HepG2 (cell line): Measurements from ENCODE around the gene MUC15. TPM values are rescaled to one million over a fixed set of nuclear protein-coding genes. Genes with fewer than 3 reads are reported as not detected.
"Not testable (repeated sequence)": the region's sequence is repeated elsewhere in the genome, so short reads cannot be mapped to it uniquely, and the experiment has no call there.

Experiments used
- ATAC-seq: fragments of 200-7000 bp; cut with Tn5 transposase; 3 replicates; pipeline ENCODE4 v1.9.1; 2020; ENCODE audit warnings: mild to moderate bottlenecking, moderate library complexity
- BruUV-seq: library from RNA; stranded (reverse); fragments of 400-500 nt; replicated peaks from 2 replicates; lab custom pipeline; 2021; lab: Mats Ljungman, UMichigan
- CTCF ChIA-PET: fragments of 300-600 bp; formaldehyde crosslinking; extraction: SDS; loops from one replicate; lab custom pipeline; 2021; ENCODE audit warnings: low total read pairs, inconsistent platforms, low intra/inter-chr PET ratio; lab: Yijun Ruan, JAX
- POLR2A ChIA-PET: fragments of 350-600 bp; sonication (Branson Sonifier 250); formaldehyde crosslinking; loops from one replicate; lab custom pipeline; 2020; ENCODE audit warnings: antibody characterized with exemption, inconsistent platforms; lab: Yijun Ruan, JAX
- DNase-seq: peaks from one replicate; pipeline ENCODE4 v3.0.0-alpha.2; 2015; ENCODE audit warnings: low spot score
- FAIRE-seq: peaks from 3 replicates; lab custom pipeline; 2011; peaks lifted over from hg19 to GRCh38; lab: Jason Lieb, UNC
- H2AFZ ChIP-seq: one replicate; pipeline ENCODE4 v1.6.1; 2011; ENCODE audit warnings: low read length, inconsistent platforms
- H3K27ac ChIP-seq: fragments of 300-600 bp; 3 replicates; pipeline ENCODE4 v1.8.0; 2011; ENCODE audit warnings: mixed run types, mild to moderate bottlenecking, mixed read lengths, low read length, inconsistent platforms; ENCODE audit not compliant: insufficient read depth; ENCODE audit errors: extremely low read length
- H3K27me3 ChIP-seq, 2 experiments: fragments of 200-600 bp in 1 of 2; 2 replicates in 1 of 2; 3 replicates in 1 of 2; pipeline versions ENCODE4 v1.6.0 to v1.8.0; 2011; ENCODE audit warnings: low read length in 2 of 2, mild to moderate bottlenecking in 2 of 2, moderate library complexity in 2 of 2, inconsistent platforms in 1 of 2; ENCODE audit not compliant: insufficient read depth in 2 of 2, control insufficient read depth in 1 of 2
- H3K36me3 ChIP-seq, 2 experiments: fragments of 200-600 bp in 1 of 2; replicated peaks in 1 of 2; 2 replicates in 1 of 2; 3 replicates in 1 of 2; pipeline versions ENCODE4 v1.5.1 to v1.8.0; 2011; ENCODE audit warnings: low read length in 2 of 2, inconsistent platforms in 1 of 2; ENCODE audit not compliant: insufficient read depth in 2 of 2, control insufficient read depth in 1 of 2
- H3K4me1 ChIP-seq: 2 replicates; pipeline ENCODE4 v1.5.1; 2012; ENCODE audit warnings: low read length, inconsistent platforms; ENCODE audit not compliant: insufficient read depth
- H3K4me2 ChIP-seq: 2 replicates; pipeline ENCODE4 v1.6.0; 2011; ENCODE audit warnings: low read depth, low read length, inconsistent platforms
- H3K4me3 ChIP-seq, 3 experiments: fragments of 200-600 bp in 1 of 3; sonication (generic), shearing (Covaris generic) in 1 of 3; replicated peaks in 1 of 3; 2 replicates each; pipeline ENCODE4 v1.5.1; 2011 to 2016; ENCODE audit warnings: low read length in 3 of 3, inconsistent platforms in 2 of 3, low read depth in 2 of 3, mild to moderate bottlenecking in 2 of 3, control low read depth in 1 of 3, mixed read lengths in 1 of 3; ENCODE audit not compliant: insufficient read depth in 1 of 3
- H3K79me2 ChIP-seq: one replicate; pipeline ENCODE4 v1.6.1; 2011; ENCODE audit warnings: low read length, inconsistent platforms; ENCODE audit not compliant: insufficient read depth
- H3K9ac ChIP-seq: 2 replicates; pipeline ENCODE4 v1.6.0; 2011; ENCODE audit warnings: mild to moderate bottlenecking, low read depth, low read length, inconsistent platforms; ENCODE audit not compliant: insufficient read depth
- H3K9me3 ChIP-seq: 2 replicates; pipeline ENCODE4 v1.5.1; 2012; ENCODE audit warnings: mild to moderate bottlenecking, low read length
- H4K20me1 ChIP-seq: 2 replicates; pipeline ENCODE4 v1.6.0; 2011; ENCODE audit warnings: inconsistent platforms, mild to moderate bottlenecking, low read length, moderate library complexity; ENCODE audit not compliant: insufficient read depth
- BCL6 ChIP-seq: IDR thresholded peaks from 2 replicates; pipeline ENCODE4 v1.6.1; 2016; ENCODE audit warnings: missing genetic modification reagents, missing compliant biosample characterization
- HNF1A ChIP-seq, 2 experiments: sonication (generic) in 1 of 2; formaldehyde crosslinking in 1 of 2; IDR thresholded peaks; 2 replicates each; pipeline versions ENCODE4 v1.4.0 to v1.6.1; 2016 to 2020; ENCODE audit warnings: borderline replicate concordance in 1 of 2, low read depth in 1 of 2, mild to moderate bottlenecking in 1 of 2, missing genetic modification reagents in 1 of 2
- HOXA3 ChIP-seq: sonication (generic); formaldehyde crosslinking; IDR thresholded peaks from 2 replicates; pipeline ENCODE4 v1.5.0; 2020; ENCODE audit warnings: missing genetic modification reagents
- KMT2A ChIP-seq: sonication (generic); formaldehyde crosslinking; IDR thresholded peaks from 2 replicates; pipeline ENCODE4 v1.4.0; 2020; ENCODE audit warnings: missing genetic modification reagents
- POLR2A ChIP-seq, 2 experiments: IDR thresholded peaks; 2 replicates each; pipeline ENCODE4 v1.6.1; 2011; ENCODE audit warnings: low read depth in 2 of 2, low read length in 2 of 2, mild to moderate bottlenecking in 1 of 2, moderate library complexity in 1 of 2; ENCODE audit not compliant: insufficient read depth in 1 of 2
- POLR2G ChIP-seq: fragments of 200-400 bp; formaldehyde crosslinking; IDR thresholded peaks from 2 replicates; pipeline ENCODE4 v1.6.1; 2018; ENCODE audit warnings: mild to moderate bottlenecking, low read depth, low read length, moderate library complexity
- SNAPC5 ChIP-seq: sonication (generic); formaldehyde crosslinking; IDR thresholded peaks from 2 replicates; pipeline ENCODE4 v1.8.1; 2023; ENCODE audit warnings: mild to moderate bottlenecking, missing genetic modification reagents, borderline replicate concordance
- SP4 ChIP-seq: sonication (generic); formaldehyde crosslinking; IDR thresholded peaks from 2 replicates; pipeline ENCODE4 v1.8.1; 2023; ENCODE audit warnings: mild to moderate bottlenecking, missing genetic modification reagents
- TOPORS ChIP-seq: sonication (generic); formaldehyde crosslinking; IDR thresholded peaks from 2 replicates; pipeline ENCODE4 v1.8.0; 2023; ENCODE audit warnings: mild to moderate bottlenecking, missing genetic modification reagents
- YEATS4 ChIP-seq: sonication (generic); formaldehyde crosslinking; IDR thresholded peaks from 2 replicates; pipeline ENCODE4 v1.4.0; 2020; ENCODE audit warnings: missing genetic modification reagents, borderline replicate concordance
- YY1 ChIP-seq: IDR thresholded peaks from 2 replicates; pipeline ENCODE4 v1.6.1; 2011; ENCODE audit warnings: low read length, low read depth, moderate library complexity, mild to moderate bottlenecking; ENCODE audit not compliant: insufficient read depth, insufficient replicate concordance
- ZNF574 ChIP-seq: sonication (generic); formaldehyde crosslinking; IDR thresholded peaks from 2 replicates; pipeline ENCODE4 v1.4.0; 2020; ENCODE audit warnings: missing genetic modification reagents
- ZNF644 ChIP-seq: IDR thresholded peaks from 2 replicates; pipeline ENCODE4 v1.6.1; 2016; ENCODE audit warnings: low read depth
- ZSCAN9 ChIP-seq: IDR thresholded peaks from 2 replicates; pipeline ENCODE4 v1.6.1; 2016; ENCODE audit warnings: borderline replicate concordance
- WGBS: methylation state at CpG from one replicate; pipeline ENCODE4 v1.1.6; 2017; ENCODE audit warnings: low lambda C conversion rate; 5-methylcytosine and 5-hydroxymethylcytosine counted together
- in situ Hi-C: cut with HindIII; loops from 2 replicates; pipeline ENCODE4 v1.10.0; 2017; ENCODE audit warnings: low pct_unique_long_range_greater_than_20kb; ENCODE audit not compliant: extremely low pct_ligation_motif_present
- intact Hi-C: fragments of 100-400 bp; cut with micrococcal nuclease; formaldehyde crosslinking; loops from one replicate; pipeline ENCODE4 v1.10.0; 2022; ENCODE audit not compliant: unreplicated experiment
- polyA plus RNA-seq, 8 experiments: library from polyadenylated mRNA; depleted of rRNA in 3 of 8; stranded (reverse) in 7 of 8; unstranded in 1 of 8; fragments of >200 nt; fragmentation: Illumina TruSeq in 4 of 8; extraction: Trizol in 4 of 8; gene quantifications; 2 replicates each; pipeline versions ENCODE4 v1.2.1 to v1.2.3, GENCODE V29; 2011 to 2016; ENCODE audit warnings: low read depth in 4 of 8, missing spikeins in 1 of 8, mixed read lengths in 1 of 8; ENCODE audit not compliant: insufficient read depth in 1 of 8
- total RNA-seq, 5 experiments: library from RNA; depleted of rRNA; stranded (reverse); fragments of >200 nt; fragmentation: Illumina TruSeq; extraction: Trizol; gene quantifications; 2 replicates each; pipeline ENCODE4 v1.2.3, GENCODE V29; 2016; ENCODE audit warnings: low read depth in 1 of 5

Gene MUC15
- total and polyA plus RNA-seq, 2 of the 13 experiments (the other 11 are each of a cell fraction or from before 2014, with no cell fraction given) = 4.5 to 18.0 TPM

- FAIRE-seq; H3K27me3 ChIP-seq; H4K20me1 ChIP-seq; in situ Hi-C loops; CTCF ChIA-PET; BruUV-seq; H3K79me2 ChIP-seq; H3K36me3 ChIP-seq; H3K4me1 ChIP-seq; H3K9me3 ChIP-seq; intact Hi-C loops; TF ChIP-seq HNF1A (IDR thresholded peaks at IDR 0.05; ENCODE audit: low read depth): not testable (repeated sequence)
- 35% methylated on average over 17 of the region's 20 CpGs for WGBS
- Histone ChIP-seq H2AFZ (peak overlapping the region; percentile 78), H3K4me2 (peak overlapping the region; percentile 69), H3K9ac (peak overlapping the region; percentile 69), H3K4me3 (peak overlapping the region; percentile 58 to 68 (median 63)), H3K27ac (peak overlapping the region; percentile 61)
- peak; percentile 12 for DNase-seq
- POLR2A ChIA-PET = interaction anchor here (0.7 to 1.4 kb wide), 3 partner anchors 9 to 910 kb away, joined by 3 to 4 read pairs (median 4); partner anchors contain the start of gene LIN7C
- ATAC-seq = peak; percentile 93
- TF ChIP-seq TOPORS (CRISPR knock-in tag) (0 out of 2 replicates have a peak, but pooled peaks have one; percentile 48), HOXA3 (CRISPR knock-in tag) (peak; percentile 86), ZNF574 (CRISPR knock-in tag) (0 out of 2 replicates have a peak, but pooled peaks have one; percentile 19), ZSCAN9 (CRISPR knock-in tag) (0 out of 2 replicates have a peak, but pooled peaks have one; percentile 24), SNAPC5 (CRISPR knock-in tag) (0 out of 2 replicates have a peak, but pooled peaks have one; percentile 31), POLR2A (IDR thresholded peaks at IDR 0.05; ENCODE audit: insufficient read depth in 1 of 2, low read depth in 2 of 2, low read length in 2 of 2) (peak in 1 of 2 experiments; percentile 40; a peak in 1 of 4 replicates), YEATS4 (CRISPR knock-in tag) (0 out of 2 replicates have a peak, but pooled peaks have one; percentile 32), YY1 (peak; percentile 88), POLR2G (peak; percentile 74), ZNF644 (CRISPR knock-in tag) (peak; percentile 82), KMT2A (peak; percentile 47; the same call in 1 of the 2 replicates), HNF1A (CRISPR knock-in tag; IDR thresholded peaks at IDR 0.05; ENCODE audit: borderline replicate concordance) (0 out of 2 replicates have a peak, but pooled peaks have one; percentile 16), SP4 (CRISPR knock-in tag) (peak; percentile 41; the same call in 1 of the 2 replicates), BCL6 (CRISPR knock-in tag) (0 out of 2 replicates have a peak, but pooled peaks have one; percentile 7)
Observed at GRCh38 chr11:26597049-26597689, 25.1 kb upstream of the MUC15 start.
